HG03097 (cell line): Measurements from ENCODE around the gene KRI1.

Experiments used
- ATAC-seq: cut with Tn5 transposase; IDR thresholded peaks from one replicate; pipeline ENCODE4 v1.9.1; 2021; ENCODE audit not compliant: unreplicated experiment, low FRiP score

Gene KRI1

DNA sequence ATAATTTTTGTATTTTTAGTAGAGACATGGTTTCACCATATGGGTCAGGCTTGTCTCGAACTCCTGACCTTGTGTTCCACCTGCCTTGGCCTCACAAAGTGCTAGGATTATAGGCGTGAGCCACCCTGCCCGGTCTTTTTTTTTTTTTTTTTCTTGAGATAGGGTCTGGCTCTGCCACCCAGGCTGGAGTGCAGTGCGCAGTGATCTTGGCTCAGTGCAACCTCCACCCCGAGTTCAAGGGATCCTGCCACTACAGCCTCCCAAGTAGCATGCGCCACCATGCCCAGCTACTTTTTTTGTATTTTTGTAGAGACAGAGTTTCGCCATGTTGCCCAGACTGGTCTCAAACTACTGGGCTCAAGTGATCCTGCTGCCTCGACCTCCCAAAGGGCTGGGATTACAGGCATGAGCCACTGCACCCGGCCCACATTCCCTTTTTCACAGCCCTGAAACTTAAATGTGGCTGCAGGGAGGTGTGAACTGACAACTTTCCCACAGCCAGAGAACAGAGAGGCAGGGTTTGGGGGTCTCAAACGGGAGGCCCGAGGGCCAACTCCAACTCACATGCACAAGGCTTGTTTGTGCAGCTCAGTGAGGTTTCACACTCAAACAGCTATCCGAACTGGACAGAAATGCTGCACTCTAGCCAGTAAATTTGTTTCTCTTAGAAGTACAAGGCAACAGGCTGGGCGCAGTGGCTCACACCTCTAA lies 44.2 kb downstream of the KRI1 start:
- no peak for ATAC-seq

DNA sequence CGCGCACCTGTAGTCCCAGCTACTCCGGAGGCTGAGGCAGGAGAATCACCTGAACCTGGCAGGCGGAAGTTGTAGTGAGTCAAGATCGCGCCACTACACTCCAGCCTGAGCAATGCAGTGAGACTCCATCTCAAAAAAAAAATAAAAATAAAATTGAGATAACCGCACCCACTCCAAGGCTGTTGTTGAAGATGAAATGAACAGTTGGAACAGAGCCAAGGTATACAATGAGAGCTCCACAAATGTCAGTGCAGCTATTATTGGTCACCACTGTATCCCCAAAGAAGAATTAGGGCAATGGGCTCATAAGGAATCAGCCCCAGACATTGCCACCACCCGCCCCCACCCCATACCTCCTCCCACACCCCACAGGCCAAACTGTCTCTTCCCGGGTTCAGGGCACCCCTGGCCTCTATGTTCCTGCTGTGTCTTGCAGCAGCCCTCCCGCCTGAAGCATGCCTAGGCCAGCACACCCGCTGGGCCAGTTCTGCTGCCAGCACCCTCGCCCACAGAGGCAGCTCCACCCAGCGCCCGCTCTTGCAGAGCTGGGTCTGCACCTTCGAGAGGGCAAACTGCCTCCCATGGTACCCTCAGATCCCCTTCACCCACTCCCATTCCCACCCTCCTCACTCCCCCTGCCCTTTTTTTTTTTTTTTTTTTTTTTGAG lies 45.0 kb downstream of the KRI1 start:
- ATAC-seq, result no peak

DNA sequence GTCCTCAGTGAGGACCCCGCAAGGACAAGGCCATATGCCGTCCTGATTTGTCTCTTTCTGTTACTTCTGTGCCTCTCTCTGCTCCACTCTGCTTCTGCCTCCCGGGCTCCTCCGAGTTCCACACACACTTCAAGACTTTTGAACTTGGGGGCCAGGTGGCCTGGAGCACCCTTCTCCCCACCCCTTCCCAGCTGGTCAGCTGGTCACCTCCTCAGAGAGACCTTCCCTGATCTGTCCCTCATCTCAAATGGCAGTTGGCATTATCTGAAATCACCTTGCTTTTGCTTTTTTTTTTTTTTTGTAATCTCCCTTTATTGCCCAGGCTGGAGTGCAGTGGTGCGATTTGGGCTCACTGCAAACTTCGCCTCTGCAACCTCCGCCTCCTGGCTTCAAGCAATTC lies 46.4 kb downstream of the KRI1 start:
- no peak for ATAC-seq

DNA sequence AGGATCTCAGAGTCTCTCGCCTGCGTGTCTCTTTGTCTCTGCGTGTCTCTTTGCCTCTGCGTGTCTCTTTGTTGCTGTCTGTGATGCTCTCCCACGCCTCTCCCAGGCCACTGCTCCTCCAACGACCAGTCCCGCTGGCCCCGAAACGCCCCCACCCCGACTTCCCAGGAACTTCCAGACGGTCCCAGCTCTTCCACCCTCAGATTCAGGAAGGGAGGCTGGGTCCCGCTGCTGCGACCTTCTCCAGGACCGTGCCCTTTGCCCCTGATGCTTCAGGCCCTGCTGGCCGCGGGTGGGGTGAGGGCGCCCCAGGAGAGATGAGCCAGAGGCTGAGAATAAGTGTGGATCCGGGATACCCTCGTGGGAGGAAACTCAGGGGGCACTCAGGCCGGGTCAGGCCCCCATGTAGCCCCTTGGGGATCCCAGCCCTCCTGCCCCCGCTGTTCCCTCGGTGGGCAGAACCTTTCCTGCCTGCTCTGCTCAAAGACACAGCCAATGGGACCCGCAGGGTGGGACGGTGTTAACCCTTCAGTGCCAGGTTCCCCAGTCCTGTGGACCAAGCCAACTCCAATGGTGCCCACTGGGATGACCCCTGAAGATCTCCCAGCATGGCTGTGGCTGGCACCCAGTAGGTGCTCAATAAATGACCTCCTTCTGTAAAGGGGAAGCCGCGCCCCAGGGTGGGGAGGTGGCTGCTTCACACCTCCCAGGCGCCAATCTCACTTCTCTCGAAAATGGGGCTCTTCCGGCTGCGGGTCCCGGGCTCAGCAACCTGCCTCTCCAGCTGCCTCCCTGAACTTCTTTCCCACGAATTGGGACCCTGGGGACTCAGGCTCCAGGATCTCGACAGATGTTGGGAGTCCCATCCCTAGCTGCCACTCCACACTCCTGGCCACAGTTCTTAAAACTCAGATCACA lies 47.1 kb downstream of the KRI1 start:
- ATAC-seq, result no peak

DNA sequence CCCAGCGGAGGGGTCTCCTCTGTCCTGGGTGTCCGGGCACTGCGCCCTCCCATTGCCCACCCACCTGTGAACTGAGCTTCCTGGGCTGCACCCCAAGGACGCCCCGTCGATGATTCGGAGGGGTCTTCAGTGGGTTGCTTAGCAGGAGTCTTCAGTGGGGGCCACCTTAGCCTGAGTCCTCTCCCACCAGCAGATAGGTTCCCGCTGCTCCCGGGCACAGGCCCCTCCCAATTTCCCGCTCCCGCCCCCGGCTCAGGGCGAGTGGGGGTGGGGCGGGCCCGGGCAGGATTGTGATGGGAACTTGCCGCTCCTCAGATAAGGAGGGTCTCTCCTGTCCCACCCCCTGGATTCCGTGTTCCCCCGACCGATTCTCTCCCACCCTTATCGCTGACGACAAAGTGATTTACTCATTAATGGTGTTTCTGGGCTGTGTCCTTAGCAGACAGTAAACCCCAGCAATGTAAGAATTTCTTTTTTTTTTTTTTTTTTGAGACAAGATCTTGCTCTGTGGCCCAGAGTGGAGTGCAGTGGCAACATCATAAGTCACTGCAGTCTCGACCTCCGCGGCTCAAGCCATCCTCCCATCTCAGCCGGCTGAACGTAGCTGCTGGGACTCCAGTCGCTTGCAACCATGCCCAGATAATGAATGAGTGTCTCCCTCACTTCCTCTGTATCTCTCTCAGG lies 47.9 kb downstream of the KRI1 start:
- no peak for ATAC-seq

DNA sequence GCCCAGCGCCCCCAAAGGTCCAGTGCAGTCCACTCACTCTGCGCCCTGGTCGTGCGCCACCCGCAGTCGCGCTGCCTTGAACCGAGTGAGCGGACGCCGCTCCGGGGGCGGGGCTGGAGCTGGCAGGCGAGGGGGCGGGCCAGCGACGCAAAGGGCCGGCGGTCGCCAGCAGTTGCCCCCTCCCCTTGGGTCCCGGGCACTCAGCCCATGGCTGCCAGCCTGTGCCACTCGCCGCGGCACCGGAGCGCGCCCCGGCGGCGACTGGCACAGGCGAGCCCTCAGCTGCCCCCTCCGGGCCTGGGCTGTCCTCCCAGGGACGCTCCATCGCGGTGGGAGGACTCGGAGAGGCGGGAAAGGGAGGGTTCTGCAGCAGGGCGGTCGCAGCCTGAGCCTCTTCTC lies 48.5 kb downstream of the KRI1 start, which contains the start of gene S1PR5:
TSS of gene S1PR5 (minus strand) at position 87 of the 399 bp plus-strand sequence. CDS start 2,436 bp downstream, outside the sequence.
- no peak for ATAC-seq

DNA sequence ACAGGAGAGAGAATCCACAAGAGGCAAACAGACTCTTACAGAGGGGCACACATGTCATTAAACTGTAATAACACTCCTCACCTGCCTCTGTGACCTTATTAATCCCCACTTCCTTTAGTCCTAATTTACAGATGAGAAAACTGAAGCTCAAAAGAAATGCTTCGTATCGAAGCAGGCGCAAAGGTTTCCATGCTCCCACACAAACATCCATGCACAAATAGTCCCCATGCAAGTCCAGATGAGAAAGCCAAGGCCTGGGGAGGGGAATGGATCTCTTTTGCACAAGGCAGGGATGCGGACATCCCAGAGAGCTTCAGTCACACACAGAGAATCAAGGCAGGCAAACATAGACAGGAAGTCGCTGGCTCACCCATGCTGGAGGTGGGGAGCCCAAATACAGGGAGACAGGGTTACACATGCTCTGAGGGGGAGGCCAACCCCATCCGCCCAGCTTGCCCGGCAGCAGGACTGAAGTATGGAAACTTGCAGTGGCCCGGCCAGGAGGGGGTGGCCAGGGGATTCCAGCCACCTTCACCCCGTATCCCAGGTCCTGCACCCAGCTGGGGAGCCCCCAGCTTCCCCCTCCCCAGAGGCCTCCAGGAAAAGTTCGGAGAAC lies 49.0 kb downstream of the KRI1 start:
- ATAC-seq, result no peak

DNA sequence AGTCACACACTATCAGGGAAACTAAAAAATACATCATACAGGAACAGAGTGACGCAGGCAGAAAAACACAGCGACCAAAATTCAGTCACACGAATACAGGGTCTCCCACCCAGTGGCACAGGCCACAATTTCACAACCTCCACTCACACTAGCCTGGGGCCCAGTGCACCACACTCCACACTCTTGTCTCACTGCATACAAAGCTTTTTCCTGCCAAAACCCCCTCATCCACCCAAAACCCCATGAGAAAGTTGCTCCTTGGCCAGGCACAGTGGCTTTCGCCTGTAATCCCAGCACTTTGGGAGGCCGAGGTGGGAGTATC lies 49.8 kb downstream of the KRI1 start:
- no peak for ATAC-seq

DNA sequence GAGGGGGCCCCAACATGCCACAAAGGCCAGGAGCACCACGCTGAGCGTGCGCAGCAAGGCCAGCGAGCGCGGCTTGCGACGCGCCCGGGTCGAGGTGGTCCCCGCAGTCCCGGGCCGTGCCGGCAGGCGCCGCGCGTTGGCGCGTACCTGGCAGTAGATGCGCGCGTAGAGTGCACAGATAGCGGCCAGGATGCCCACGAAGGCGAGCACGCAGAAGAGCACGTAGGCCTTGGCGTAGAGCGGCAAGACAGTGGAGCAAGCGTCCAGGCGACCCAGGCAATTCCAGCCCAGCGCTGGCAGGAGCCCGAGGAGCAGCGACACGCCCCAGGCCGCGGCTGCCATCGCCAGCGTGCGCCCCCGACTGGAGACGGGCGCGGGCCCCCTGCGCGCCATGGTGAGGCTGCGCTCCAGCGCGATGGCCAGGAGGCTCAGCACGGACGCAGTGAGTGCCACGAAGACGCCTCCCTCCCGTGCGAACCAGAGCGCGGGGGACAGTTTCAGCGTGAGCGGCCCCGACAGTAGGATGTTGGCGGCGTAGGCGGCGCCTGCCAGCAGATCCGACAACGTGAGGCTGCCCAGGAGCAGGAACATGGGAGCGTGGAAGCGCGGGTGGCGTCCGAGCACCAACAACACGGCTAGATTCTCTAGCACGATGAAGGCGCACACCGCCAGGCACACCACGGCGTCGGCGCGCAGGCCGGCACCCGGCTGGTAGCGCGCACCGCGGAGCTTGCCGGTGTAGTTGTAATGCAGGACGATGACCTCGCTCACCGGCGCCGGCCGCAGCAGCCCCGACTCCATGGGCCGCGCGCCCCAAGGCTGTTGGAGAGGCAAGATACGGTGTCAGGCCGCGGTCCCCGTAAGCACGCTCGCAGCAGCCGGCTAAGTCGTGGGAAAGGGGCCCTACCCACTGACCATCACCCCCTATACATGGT lies 51.3 kb downstream of the KRI1 start:
- ATAC-seq, result no peak

DNA sequence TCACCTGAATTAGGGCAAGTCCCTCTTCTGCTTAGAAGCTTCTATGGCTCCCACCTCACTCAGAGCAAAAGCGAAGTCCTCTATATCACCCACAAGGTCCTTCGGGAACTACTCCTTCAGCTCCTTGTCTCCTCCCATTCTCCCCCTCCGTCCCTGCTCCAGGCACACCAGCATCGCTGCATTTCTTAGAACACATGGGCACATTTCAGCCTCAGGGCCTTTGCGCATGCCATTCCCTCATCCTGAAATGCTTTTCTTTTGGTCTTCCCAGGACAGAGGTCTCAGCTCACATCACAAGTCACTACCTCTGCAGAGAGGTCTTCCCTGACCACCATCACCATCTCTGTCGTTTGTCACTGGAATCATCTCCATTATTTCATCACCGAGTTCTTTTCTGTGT lies 52.6 kb downstream of the KRI1 start:
- ATAC-seq, result no peak

DNA sequence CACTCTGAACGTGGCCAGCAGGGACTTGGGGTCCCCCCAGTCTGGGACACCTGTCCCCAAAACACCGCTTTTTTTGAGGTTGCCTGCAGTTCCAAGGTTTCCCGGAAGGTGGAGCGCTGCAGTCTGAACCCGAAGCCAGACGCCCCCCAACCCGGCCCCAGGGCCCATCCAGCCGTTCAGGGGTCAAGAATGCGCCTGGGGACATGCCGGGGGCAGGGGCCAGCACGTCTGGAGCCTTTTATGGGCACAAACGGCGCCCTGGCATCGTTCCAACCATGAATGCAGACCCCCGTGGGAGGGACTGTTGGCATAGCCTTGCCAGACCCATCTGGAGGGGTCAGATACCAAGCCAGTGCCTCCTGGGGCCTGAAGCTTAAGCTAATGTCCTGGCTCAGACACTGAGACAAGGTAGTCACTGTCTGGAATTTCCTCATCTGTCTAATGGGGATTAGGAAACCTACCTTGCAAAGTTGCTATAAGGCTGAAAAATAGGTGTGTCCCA lies 55.5 kb downstream of the KRI1 start:
- no peak for ATAC-seq

DNA sequence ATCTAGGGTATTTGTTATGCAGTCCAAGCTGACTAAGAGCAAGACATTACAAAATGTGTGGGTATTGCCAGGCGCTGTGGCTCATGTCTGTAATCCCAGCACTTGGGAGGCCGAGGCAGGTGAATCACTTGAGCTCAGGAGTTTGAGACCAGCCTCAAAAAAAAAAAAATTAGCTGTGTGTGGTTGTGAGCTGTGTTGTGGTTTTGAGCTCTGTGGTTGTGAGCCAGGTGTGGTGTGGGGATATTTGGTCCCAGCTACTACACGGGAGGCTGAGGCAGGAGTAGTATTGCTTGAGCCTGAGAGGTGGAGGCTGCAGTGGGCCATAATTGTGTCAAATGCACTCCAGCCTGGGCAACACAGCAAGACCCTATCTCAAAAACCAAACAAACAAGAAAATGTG lies 57.1 kb downstream of the KRI1 start:
- no peak for ATAC-seq

DNA sequence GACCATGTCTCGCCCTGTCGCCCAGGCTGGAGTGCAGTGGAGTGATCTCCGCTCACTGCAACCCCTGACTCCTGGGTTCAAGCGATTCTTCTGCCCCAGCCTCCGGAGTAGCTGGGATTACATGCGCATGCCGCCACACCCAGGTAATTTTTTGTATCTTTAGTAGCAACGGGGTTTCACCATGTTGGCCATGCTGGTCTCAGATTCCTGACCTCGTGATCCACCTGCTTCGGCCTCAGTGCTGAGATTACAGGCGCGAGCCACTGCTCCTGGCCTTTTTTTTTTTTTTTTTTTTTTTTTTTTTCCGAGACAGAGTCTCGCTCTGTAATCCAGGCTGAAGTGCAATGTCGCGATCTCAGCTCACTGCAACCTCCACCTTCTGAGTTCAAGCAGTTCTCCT lies 57.8 kb downstream of the KRI1 start:
- ATAC-seq, result no peak

DNA sequence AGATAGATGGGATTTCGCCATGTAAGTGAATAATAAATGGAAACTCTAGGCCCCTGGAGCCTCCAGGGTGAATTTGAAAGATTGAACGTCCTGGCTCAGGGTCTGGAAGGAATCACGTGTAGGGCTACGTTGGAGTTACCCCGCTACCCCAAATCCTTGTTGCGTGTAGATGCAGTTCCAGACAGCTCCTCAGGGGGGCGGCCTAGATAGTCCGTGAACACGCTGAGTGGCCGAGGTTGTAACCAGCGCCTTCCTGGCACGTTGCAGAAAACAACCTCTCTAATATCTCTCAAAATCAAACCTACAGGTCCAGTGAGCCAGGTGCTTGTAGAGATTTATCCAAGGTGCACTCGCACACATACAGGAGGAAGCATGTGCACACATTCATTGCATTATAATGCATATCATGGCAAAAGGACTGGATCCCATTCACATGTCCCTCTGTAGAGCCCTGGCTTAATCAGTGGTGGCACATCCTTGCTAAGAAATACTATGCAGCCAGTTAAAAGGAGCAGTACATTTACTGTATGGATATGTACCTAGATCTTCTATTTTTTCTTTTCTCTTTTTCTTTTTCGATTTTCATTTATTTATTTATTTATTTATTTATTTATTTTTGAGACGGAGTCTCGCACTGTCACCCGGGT lies 60.1 kb downstream of the KRI1 start:
- no peak for ATAC-seq
